Transverse colon (tissue), 4 donors: ENCODE measurements around the gene CACNB2. TPM values are rescaled to one million over a fixed set of nuclear protein-coding genes. Genes with fewer than 3 reads are reported as not detected.
"Not testable (repeated sequence)": the region's sequence is repeated elsewhere in the genome, so short reads cannot be mapped to it uniquely, and the experiment has no call there.

ENCODE experiments used
- DNase-seq: peaks from one replicate; pipeline ENCODE4 v3.0.0-alpha.2; 2019
- H3K27ac ChIP-seq, 4 donors: fragments of 200-600 bp; sonication (generic); 2 replicates each; pipeline ENCODE4 v1.5.1; 2016 to 2018; ENCODE audit warnings: inconsistent platforms in 4 of 4
- H3K27me3 ChIP-seq: fragments of 200-600 bp; sonication (generic); 2 replicates; pipeline ENCODE4 v1.5.1; 2017; ENCODE audit warnings: inconsistent platforms
- H3K36me3 ChIP-seq, 4 donors: fragments of 200-600 bp; sonication (generic); 2 replicates each; pipeline ENCODE4 v1.5.1; 2017 to 2019; ENCODE audit warnings: inconsistent platforms in 4 of 4
- H3K4me1 ChIP-seq, 4 donors: fragments of 200-600 bp; sonication (generic); 2 replicates each; pipeline ENCODE4 v1.5.1; 2017 to 2020; ENCODE audit warnings: inconsistent platforms in 4 of 4
- H3K4me3 ChIP-seq, 4 donors: fragments of 200-600 bp; sonication (generic); 1 replicate in 1 of 4; 2 replicates in 3 of 4; pipeline versions ENCODE4 v1.5.1 to v1.6.1; 2017 to 2019; ENCODE audit warnings: inconsistent platforms in 4 of 4
- H3K9me3 ChIP-seq, 2 donors: fragments of 200-600 bp; sonication (generic); 2 replicates each; pipeline ENCODE4 v1.5.1; 2017 to 2019; ENCODE audit warnings: inconsistent platforms in 2 of 2
- CTCF ChIP-seq, 5 experiments: fragments of 200-600 bp in 3 of 5; fragments of 450-650 bp in 2 of 5; sonication (generic) in 3 of 5; IDR thresholded peaks; 1 replicate in 2 of 5; 2 replicates in 3 of 5; pipeline ENCODE4 v1.5.1; 2016 to 2017; ENCODE audit warnings: antibody characterized with exemption in 5 of 5, inconsistent platforms in 3 of 5, mild to moderate bottlenecking in 2 of 5, moderate library complexity in 1 of 5
- EP300 ChIP-seq: sonication (generic); formaldehyde crosslinking; IDR thresholded peaks from one replicate; pipeline ENCODE4 v1.6.1; 2017; ENCODE audit warnings: antibody characterized with exemption, low read depth
- POLR2A ChIP-seq: fragments of 450-650 bp; IDR thresholded peaks from one replicate; pipeline ENCODE4 v1.6.1; 2016; ENCODE audit warnings: antibody characterized with exemption, mild to moderate bottlenecking, moderate library complexity
- POLR2AphosphoS5 ChIP-seq, 3 donors: sonication (generic); formaldehyde crosslinking; IDR thresholded peaks; one replicate each; pipeline ENCODE4 v1.6.1; 2016; ENCODE audit warnings: antibody characterized with exemption in 3 of 3
- WGBS, 2 donors: methylation state at CpG; one replicate each; pipeline ENCODE4 v1.1.5; 2018; ENCODE audit warnings: low coverage in 1 of 2; 5-methylcytosine and 5-hydroxymethylcytosine counted together
- in situ Hi-C, 4 donors: fragments of 200-750 bp; cut with MboI; loops; one replicate each; pipeline versions ENCODE4 v1.15.0 to v1.15.1; 2017; ENCODE audit warnings: low sequenced_read_pairs in 3 of 4, low pct_ligation_motif_present in 1 of 4, low pct_unique_long_range_greater_than_20kb in 1 of 4
- intact Hi-C: fragments of 100-400 bp; cut with DNase I; formaldehyde crosslinking; loops from one replicate; pipeline ENCODE4 v1.15.1; 2023; ENCODE audit warnings: low total_unique reads
- total RNA-seq, 4 donors: library from RNA; depleted of rRNA; stranded (reverse); fragments of >200 nt; gene quantifications; one replicate each; pipeline ENCODE4 v1.1.0, GENCODE V29; 2016

CACNB2 gene
- total RNA-seq, 4 donors from 2014 or later, result 16.2 to 338 (median 23.7) TPM

GRCh38 chr10:18204039-18204835 is 64.0 kb downstream of the CACNB2 start:
- Histone ChIP-seq H3K9me3 (no peaks in the 10 kb centered on the region), H3K27me3 (no peaks in the 10 kb centered on the region), H3K4me1 (peaks cover 0 to 20% (median 11%) of the 10 kb centered on the region in 4 donors), H3K36me3 (no peaks in the 10 kb centered on the region), H3K27ac (peak overlapping the region; percentile 49 to 79 (median 68)), H3K4me3 (no peak overlapping the region)
- DNase-seq, result no peak
- intact Hi-C loops (no loop called here), in situ Hi-C loops (no loop called here)
- no peak for TF ChIP-seq CTCF (IDR thresholded peaks at IDR 0.05)
- TF ChIP-seq EP300, result no peak
- no peak for TF ChIP-seq POLR2A
- no peak for TF ChIP-seq POLR2AphosphoS5 (IDR thresholded peaks at IDR 0.05)
- 30% methylated on average over 6 of the region's 6 CpGs for WGBS, 2 donors

- Histone ChIP-seq H3K36me3 (no peaks in the 10 kb centered on the region), H3K27me3 (no peaks in the 10 kb centered on the region), H3K27ac (peak overlapping the region in 1 of 4 donors; percentile 73), H3K4me1 (peaks cover 0 to 24% (median 11%) of the 10 kb centered on the region in 4 donors), H3K4me3 (no peak overlapping the region), H3K9me3 (no peaks in the 10 kb centered on the region)
- in situ Hi-C loops, result no loop called here
- intact Hi-C loops, result no loop called here
- no peak for TF ChIP-seq CTCF (IDR thresholded peaks at IDR 0.05)
- no peak for TF ChIP-seq EP300
- no peak for TF ChIP-seq POLR2A
- no peak for TF ChIP-seq POLR2AphosphoS5 (IDR thresholded peaks at IDR 0.05)
- WGBS, 2 donors, result 92 to 93% methylated on average over 5 of the region's 5 CpGs
- DNase-seq, result no peak
Observed at GRCh38 chr10:18205098-18205834, 65.0 kb downstream of the CACNB2 start.

GRCh38 chr10:18208186-18208585 is 68.0 kb downstream of the CACNB2 start:
- 93% methylated on average over 3 of the region's 3 CpGs; no CpG with 5 or more reads in 1 of the 2 donors for WGBS, 2 donors
- H3K4me1 ChIP-seq, result peaks cover 0 to 20% (median 10%) of the 10 kb centered on the region in 4 donors
- DNase-seq, H3K27me3 ChIP-seq, H3K36me3 ChIP-seq, in situ Hi-C loops, H3K9me3 ChIP-seq, intact Hi-C loops, H3K27ac ChIP-seq, H3K4me3 ChIP-seq: not testable (repeated sequence)

GRCh38 chr10:18209241-18209640 is 69.0 kb downstream of the CACNB2 start:
- no peak for TF ChIP-seq POLR2AphosphoS5 (IDR thresholded peaks at IDR 0.05)
- no peak for TF ChIP-seq EP300
- TF ChIP-seq CTCF (IDR thresholded peaks at IDR 0.05), result no peak
- TF ChIP-seq POLR2A, result no peak
- no peaks in the 10 kb centered on the region for H3K9me3 ChIP-seq
- 32 to 44% methylated on average over 2 of the region's 2 CpGs for WGBS, 2 donors
- in situ Hi-C loops, result no loop called here
- intact Hi-C loops, result no loop called here
- DNase-seq, result no peak
- no peak overlapping the region for H3K4me3 ChIP-seq
- H3K4me1 ChIP-seq, result peaks cover 0 to 10% (median 6%) of the 10 kb centered on the region in 4 donors
- H3K36me3 ChIP-seq, result no peaks in the 10 kb centered on the region
- H3K27me3 ChIP-seq, result no peaks in the 10 kb centered on the region
- no peak overlapping the region for H3K27ac ChIP-seq
